Iris pigment epithelial cell (primary cell): ENCODE measurements around the gene C1orf116.

Experiments used
- DNase-seq: peaks from one replicate; pipeline ENCODE4 v3.0.0-alpha.2; 2011; ENCODE audit warnings: low read depth

Gene C1orf116

DNA sequence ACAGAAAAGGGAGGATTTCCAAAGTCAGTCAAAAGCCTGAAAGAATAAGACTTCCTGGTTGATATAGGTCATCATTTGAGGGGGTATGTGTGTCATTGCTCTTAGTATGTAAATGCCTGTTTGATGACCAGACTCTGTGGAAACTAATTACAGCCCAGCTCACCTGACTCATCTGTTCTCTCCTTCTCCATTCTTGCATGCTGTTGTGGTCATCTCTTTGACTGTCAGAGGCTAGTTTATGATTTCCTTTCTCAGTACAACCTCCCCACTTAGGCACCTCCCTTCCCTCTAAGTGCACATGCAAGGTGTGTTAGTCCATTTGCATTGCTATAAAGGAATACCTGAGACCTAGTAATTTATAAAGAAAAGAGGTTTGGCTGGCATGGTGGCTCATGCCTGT, 2.4 kb upstream of the C1orf116 start:
- peak; percentile 72 for DNase-seq

GRCh38 chr1:207034208-207034607, 1.7 kb upstream of the C1orf116 start:
- DNase-seq = no peak

DNA sequence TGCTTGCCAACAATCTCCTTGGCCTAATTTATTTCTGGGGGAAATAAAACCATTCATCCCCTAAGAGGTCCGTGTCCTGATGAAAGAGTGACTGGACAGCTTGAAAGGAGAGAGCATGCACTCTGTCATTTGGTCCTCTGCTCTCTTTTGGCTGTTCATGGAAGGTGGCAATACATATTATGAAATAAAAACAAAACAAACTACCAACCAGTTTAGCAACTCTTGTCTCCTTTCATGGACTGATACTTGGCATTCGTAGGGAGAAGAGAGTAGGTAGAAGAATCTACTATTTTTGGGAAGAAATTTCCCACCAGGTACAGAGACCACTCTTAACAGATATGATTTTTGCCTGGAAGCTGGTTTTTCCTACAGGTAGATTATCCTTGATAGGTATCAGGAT, 746 bp upstream of the C1orf116 start:
- DNase-seq = no peak

- DNase-seq = no peak
Measured at GRCh38 chr1:207031632-207032264, 808 bp downstream of the C1orf116 start.

- DNase-seq = no peak
Measured at GRCh38 chr1:207031016-207031415, 1.5 kb downstream of the C1orf116 start.

DNA sequence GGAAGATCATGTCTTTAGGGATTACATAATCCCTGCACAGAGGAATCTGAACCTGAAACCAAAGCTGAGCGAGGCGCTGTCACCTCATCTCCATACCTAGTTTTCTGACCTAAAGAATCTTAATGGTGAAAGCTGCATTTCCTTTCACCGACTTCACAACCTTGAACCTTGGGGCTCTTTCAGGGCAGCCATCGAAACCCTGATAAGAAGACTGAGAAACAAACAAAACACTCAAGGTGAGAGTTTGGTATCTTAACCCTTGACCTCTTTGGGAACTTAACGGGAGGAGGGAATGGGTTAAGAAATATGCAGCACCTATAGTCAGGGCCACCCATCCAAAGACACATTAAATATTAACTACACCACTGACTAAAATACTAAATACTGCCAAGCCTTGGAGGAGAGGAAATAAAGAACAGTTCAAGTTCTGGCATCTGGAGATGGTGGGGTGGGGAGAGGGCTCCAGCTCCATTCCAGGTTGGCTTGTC, 2.0 kb downstream of the C1orf116 start:
- no peak for DNase-seq

- no peak for DNase-seq
Measured at GRCh38 chr1:207029701-207030521, 2.6 kb downstream of the C1orf116 start.

GRCh38 chr1:207028884-207029650, 3.5 kb downstream of the C1orf116 start:
- no peak for DNase-seq

DNA sequence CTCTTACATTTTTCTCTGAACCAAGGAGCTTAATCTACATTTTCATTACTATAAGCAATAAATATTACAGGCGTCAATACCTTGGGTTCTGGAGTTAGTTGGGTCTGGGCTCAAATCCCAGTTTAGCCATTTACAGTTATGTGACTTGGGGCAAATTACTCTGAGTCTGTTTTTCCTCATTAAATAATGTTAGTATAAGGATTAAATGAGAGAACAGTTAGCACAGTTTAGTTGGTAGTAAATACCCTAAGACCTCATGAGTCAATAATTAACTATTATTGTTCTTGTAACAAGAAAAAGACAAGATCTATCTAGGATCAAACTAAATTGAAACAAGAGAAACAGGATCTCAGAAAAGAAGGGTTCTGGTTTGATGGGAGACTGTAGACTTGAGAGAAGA, 4.6 kb downstream of the C1orf116 start:
- no peak for DNase-seq

DNA sequence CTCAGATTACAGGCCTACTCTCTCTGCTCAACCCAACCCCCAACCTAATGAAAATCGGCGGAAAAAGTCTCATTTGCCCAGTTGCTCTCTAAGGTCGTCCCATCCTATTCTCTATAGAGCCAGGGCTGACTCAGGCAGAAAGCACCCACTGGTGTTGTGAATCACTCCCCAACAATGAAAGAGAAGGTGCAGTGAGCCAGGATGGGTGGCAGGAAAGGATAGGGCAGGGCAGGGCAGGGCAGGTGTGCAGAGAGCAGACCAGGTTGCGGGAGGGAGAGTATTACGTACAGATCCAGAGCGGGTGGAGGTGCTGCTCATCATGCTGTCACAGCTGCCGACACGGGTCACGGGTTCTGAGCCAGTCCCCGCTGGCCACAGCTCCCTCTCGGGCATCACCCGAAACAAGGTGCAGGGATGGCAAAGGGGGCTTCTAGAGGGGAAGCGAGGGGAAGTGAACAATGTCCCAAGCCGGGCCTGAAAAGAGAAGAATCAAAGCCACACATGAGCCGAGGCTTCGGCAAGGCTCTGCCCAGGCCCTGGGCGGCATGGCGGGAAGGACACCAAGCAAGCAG, 5.3 kb downstream of the C1orf116 start:
- DNase-seq = peak; percentile 59

DNA sequence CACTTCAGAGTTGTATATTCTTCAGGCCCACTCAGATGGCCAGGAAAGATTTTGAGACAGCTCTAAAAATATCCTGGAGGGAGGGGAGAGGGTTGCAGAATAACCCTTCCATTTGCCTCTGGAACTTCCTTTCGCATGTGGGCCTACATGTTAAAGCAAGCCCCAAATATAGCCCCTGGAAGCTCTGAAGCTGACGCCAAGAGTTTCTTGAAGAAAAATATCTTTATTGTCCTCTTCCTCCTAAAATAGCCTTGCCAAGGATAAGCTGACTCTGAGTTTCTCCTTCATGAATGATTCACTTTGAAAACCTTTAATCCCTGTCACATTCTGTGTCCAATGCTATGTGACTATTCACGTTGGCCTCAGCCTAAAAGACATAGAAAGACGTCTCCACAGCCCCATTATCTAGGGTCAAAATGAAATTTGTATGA, 6.4 kb downstream of the C1orf116 start:
- DNase-seq = no peak

- peak; percentile 40 for DNase-seq
Measured at GRCh38 chr1:207025146-207025880, 7.2 kb downstream of the C1orf116 start.

GRCh38 chr1:207024202-207025145, 8.1 kb downstream of the C1orf116 start:
- peak; percentile 23 for DNase-seq

GRCh38 chr1:207022996-207023679, 9.4 kb downstream of the C1orf116 start:
- no peak for DNase-seq

GRCh38 chr1:207021876-207022596, 10.5 kb downstream of the C1orf116 start:
- DNase-seq = no peak

GRCh38 chr1:207021139-207021861, 11.3 kb downstream of the C1orf116 start:
- DNase-seq = peak; percentile 41

- DNase-seq = no peak
Measured at GRCh38 chr1:207020709-207021107, 11.8 kb downstream of the C1orf116 start.

GRCh38 chr1:207020065-207020708, 12.4 kb downstream of the C1orf116 start:
- DNase-seq = no peak
